BE2C (cell line): ENCODE results near the gene FDX2.
A peak's percentile ranks its signal among the peaks of the same experiment; 100 is the strongest.
"Not testable (repeated sequence)": the region's sequence is repeated elsewhere in the genome, so short reads cannot be mapped to it uniquely, and the experiment has no call there.

Experiments used
- DNase-seq: peaks from one replicate; pipeline ENCODE4 v3.0.0-alpha.2; 2020
- H3K27me3 ChIP-seq: fragments of 250-450 bp; sonication (Bioruptor Pico); 2 replicates; pipeline ENCODE4 v1.5.1; 2020; ENCODE audit warnings: mild to moderate bottlenecking
- H3K36me3 ChIP-seq: fragments of 250-450 bp; sonication (Bioruptor Pico); 2 replicates; pipeline ENCODE4 v1.5.1; 2020; ENCODE audit warnings: mild to moderate bottlenecking
- H3K4me1 ChIP-seq: fragments of 250-450 bp; sonication (Bioruptor Pico); 2 replicates; pipeline ENCODE4 v1.5.1; 2020
- H3K4me3 ChIP-seq: 2 replicates; pipeline ENCODE4 v1.5.1; 2011; ENCODE audit warnings: low read depth, low read length
- H3K9me3 ChIP-seq: fragments of 250-450 bp; sonication (Bioruptor Pico); 2 replicates; pipeline ENCODE4 v1.5.1; 2020
- TF ChIP-seq, protein P1 (sequence below): IDR thresholded peaks from 2 replicates; pipeline ENCODE4 v1.5.1; 2012; ENCODE audit warnings: mild to moderate bottlenecking, low read depth, low read length

FDX2 gene

DNA sequence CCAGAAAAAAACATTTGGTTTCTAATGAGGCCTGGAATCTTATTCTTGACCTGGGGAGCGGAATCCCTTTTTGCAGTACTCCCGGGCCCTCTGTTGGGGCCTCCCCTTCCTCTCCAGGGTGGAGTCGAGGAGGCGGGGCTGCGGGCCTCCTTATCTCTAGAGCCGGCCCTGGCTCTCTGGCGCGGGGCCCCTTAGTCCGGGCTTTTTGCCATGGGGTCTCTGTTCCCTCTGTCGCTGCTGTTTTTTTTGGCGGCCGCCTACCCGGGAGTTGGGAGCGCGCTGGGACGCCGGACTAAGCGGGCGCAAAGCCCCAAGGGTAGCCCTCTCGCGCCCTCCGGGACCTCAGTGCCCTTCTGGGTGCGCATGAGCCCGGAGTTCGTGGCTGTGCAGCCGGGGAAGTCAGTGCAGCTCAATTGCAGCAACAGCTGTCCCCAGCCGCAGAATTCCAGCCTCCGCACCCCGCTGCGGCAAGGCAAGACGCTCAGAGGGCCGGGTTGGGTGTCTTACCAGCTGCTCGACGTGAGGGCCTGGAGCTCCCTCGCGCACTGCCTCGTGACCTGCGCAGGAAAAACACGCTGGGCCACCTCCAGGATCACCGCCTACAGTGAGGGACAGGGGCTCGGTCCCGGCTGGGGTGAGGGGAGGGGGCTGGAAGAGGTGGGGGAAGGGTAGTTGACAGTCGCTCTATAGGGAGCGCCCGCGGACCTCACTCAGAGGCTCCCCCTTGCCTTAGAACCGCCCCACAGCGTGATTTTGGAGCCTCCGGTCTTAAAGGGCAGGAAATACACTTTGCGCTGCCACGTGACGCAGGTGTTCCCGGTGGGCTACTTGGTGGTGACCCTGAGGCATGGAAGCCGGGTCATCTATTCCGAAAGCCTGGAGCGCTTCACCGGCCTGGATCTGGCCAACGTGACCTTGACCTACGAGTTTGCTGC lies 28.7 kb downstream of the FDX2 start, which contains the start of gene ICAM4:
TSS of gene ICAM4 (plus strand) at position 153 of the 935 bp plus-strand sequence. CDS start at position 211, 58 bp downstream.
- no peaks in the 10 kb centered on the region for H3K4me1 ChIP-seq
- peak; percentile 75 for DNase-seq
- TF ChIP-seq, protein P1, sequence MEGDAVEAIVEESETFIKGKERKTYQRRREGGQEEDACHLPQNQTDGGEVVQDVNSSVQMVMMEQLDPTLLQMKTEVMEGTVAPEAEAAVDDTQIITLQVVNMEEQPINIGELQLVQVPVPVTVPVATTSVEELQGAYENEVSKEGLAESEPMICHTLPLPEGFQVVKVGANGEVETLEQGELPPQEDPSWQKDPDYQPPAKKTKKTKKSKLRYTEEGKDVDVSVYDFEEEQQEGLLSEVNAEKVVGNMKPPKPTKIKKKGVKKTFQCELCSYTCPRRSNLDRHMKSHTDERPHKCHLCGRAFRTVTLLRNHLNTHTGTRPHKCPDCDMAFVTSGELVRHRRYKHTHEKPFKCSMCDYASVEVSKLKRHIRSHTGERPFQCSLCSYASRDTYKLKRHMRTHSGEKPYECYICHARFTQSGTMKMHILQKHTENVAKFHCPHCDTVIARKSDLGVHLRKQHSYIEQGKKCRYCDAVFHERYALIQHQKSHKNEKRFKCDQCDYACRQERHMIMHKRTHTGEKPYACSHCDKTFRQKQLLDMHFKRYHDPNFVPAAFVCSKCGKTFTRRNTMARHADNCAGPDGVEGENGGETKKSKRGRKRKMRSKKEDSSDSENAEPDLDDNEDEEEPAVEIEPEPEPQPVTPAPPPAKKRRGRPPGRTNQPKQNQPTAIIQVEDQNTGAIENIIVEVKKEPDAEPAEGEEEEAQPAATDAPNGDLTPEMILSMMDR = no peak

DNA sequence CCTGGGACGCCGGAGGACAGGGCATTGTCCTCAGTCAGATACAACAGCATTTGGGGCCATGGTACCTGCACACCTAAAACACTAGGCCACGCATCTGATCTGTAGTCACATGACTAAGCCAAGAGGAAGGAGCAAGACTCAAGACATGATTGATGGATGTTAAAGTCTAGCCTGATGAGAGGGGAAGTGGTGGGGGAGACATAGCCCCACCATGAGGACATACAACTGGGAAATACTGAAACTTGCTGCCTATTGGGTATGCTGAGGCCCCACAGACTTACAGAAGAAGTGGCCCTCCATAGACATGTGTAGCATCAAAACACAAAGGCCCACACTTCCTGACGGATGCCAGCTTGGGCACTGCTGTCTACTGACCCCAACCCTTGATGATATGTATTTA lies 30.4 kb downstream of the FDX2 start:
- peaks cover 29% of the 10 kb centered on the region for H3K27me3 ChIP-seq
- no peaks in the 10 kb centered on the region for H3K9me3 ChIP-seq
- TF ChIP-seq, protein P1 = no peak
- no peaks in the 10 kb centered on the region for H3K36me3 ChIP-seq
- no peak for DNase-seq
- no peak overlapping the region for H3K4me3 ChIP-seq
- no peaks in the 10 kb centered on the region for H3K4me1 ChIP-seq

More for the DNA sequence above, 28.7 kb downstream of the FDX2 start, which contains the start of gene ICAM4:
- no peaks in the 10 kb centered on the region for H3K36me3 ChIP-seq
- H3K27me3 ChIP-seq = peaks cover 46% of the 10 kb centered on the region
- H3K4me3 ChIP-seq = peak within 1 kb of the TSS; percentile 42
- no peaks in the 10 kb centered on the region for H3K9me3 ChIP-seq

DNA sequence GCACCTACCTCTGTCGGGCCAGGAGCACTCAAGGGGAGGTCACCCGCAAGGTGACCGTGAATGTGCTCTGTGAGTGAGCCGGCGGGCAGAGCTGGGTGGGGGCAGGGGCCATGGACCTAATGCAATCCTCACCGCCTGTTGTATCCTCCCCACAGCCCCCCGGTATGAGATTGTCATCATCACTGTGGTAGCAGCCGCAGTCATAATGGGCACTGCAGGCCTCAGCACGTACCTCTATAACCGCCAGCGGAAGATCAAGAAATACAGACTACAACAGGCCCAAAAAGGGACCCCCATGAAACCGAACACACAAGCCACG lies 30.9 kb downstream of the FDX2 start:
- TF ChIP-seq, protein P1 = no peak
- peaks cover 25% of the 10 kb centered on the region for H3K27me3 ChIP-seq
- no peaks in the 10 kb centered on the region for H3K36me3 ChIP-seq
- DNase-seq = no peak
- no peaks in the 10 kb centered on the region for H3K9me3 ChIP-seq
- H3K4me3 ChIP-seq = no peak overlapping the region
- H3K4me1 ChIP-seq = no peaks in the 10 kb centered on the region

GRCh38 chr19:10284065-10284959 lies 31.5 kb downstream of the FDX2 start:
- Histone ChIP-seq H3K9me3 (no peaks in the 10 kb centered on the region), H3K4me3 (no peak overlapping the region), H3K4me1 (no peaks in the 10 kb centered on the region), H3K27me3 (peaks cover 19% of the 10 kb centered on the region), H3K36me3 (no peaks in the 10 kb centered on the region)
- TF ChIP-seq, protein P1 = no peak
- no peak for DNase-seq

GRCh38 chr19:10283301-10284064 lies 32.3 kb downstream of the FDX2 start:
- Histone ChIP-seq H3K9me3 (no peaks in the 10 kb centered on the region), H3K4me3 (no peak overlapping the region), H3K4me1 (no peaks in the 10 kb centered on the region), H3K36me3 (no peaks in the 10 kb centered on the region), H3K27me3 (peaks cover 13% of the 10 kb centered on the region)
- no peak for DNase-seq
- TF ChIP-seq, protein P1 = no peak

- H3K4me1 ChIP-seq, H3K36me3 ChIP-seq, DNase-seq, H3K4me3 ChIP-seq, H3K27me3 ChIP-seq, H3K9me3 ChIP-seq: not testable (repeated sequence)
Observed at GRCh38 chr19:10282043-10282442, 33.8 kb downstream of the FDX2 start.
